Measurements from ENCODE around the gene RLF. TPM values are rescaled to one million over a fixed set of nuclear protein-coding genes. Genes with fewer than 3 reads are reported as not detected.

Gene RLF
- total and polyA plus RNA-seq, 9 of the 15 experiments (the other 6 are each of a cell fraction or from before 2014, with no cell fraction given) = 3.6 to 35.0 (median 21.2) TPM

DNA sequence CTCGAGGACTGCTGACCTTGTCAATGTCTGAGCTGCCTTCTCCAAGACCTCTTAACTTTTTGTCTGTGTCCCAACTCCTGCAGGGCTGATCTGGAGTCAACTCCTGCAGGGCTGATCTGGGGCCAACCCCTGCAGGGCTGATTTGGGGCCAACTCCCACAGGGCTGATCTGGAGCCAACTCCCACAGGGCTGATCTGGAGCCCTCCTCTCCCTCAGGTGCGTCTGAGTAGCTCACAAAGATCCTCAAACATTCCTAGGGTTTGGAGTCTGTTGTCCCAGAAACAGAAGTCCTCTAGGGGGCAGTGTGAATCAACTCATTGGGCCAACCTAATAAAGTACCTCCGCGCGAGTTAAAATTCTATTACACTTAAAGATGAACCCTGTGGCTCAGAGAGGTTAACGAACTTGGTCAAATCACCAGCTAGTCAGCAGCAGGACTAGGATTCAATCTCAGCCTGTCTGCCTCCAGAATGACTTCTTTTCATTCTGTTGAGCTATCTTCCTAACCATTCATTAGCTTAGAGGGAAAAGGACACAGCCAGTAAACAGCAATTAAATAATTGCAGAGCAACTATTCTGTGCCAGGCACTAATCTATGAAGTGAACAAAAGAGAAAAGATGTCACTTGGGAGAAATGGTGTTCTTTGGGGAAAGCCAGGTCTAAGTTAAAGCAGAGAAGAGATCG lies 17.2 kb upstream of the RLF start:
- Histone ChIP-seq H4K20me1 (replicated peaks; ENCODE audit: control insufficient read depth, insufficient read depth, low read length) (no peaks in the 10 kb centered on the region), H3K27ac (ENCODE audit: extremely low read depth, low read depth, low read length) (no peak overlapping the region), H3K9ac (ENCODE audit: insufficient read depth in 1 of 2, low read depth in 2 of 2, low read length in 2 of 2) (peak overlapping the region in 1 of 2 experiments; percentile 61; a peak in 1 of 4 replicates), H3K9me1 (ENCODE audit: control insufficient read depth, insufficient read depth, low read length) (no peaks in the 10 kb centered on the region), H3K79me2 (ENCODE audit: control insufficient read depth, insufficient read depth, low read length) (no peaks in the 10 kb centered on the region), H3K4me1 (replicated peaks in 1 of 2; ENCODE audit: control insufficient read depth in 2 of 2, insufficient read depth in 2 of 2, low read length in 2 of 2) (no peaks in the 10 kb centered on the region), H2AFZ (ENCODE audit: low read depth, low read length) (peak overlapping the region; percentile 75), H3K36me3 (ENCODE audit: control insufficient read depth, insufficient read depth, low read length) (no peaks in the 10 kb centered on the region), H3K4me2 (ENCODE audit: insufficient read depth, low read length) (peak overlapping the region; percentile 46; the same call in 1 of the 2 replicates), H3K27me3 (ENCODE audit: control insufficient read depth in 2 of 2, insufficient read depth in 2 of 2, low read length in 2 of 2) (peaks cover 0 to 3% of the 10 kb centered on the region in 2 experiments; a peak in 1 of 5 replicates), H3K9me3 (replicated peaks; ENCODE audit: control insufficient read depth, insufficient read depth, low read depth, low read length) (no peaks in the 10 kb centered on the region), H3K4me3 (no peak overlapping the region)
- FAIRE-seq = peak; percentile 92
- BruUV-seq (replicated peaks) = no TSS peak
- intact Hi-C loops (cut with micrococcal nuclease) (loop anchor here (1.0 to 5.0 kb wide), 5 partner anchors 62 to 703 kb away; no protein-coding TSS in a partner anchor), in situ Hi-C loops (cut with MboI) (no loop called here)
- ChIA-PET POLR2A (interaction anchor here (0.6 to 1.7 kb wide), 13 partner anchors 8 to 260 kb away, joined by 3 to 9 read pairs (median 3); no protein-coding TSS in a partner anchor), CTCF (ENCODE audit: low intra/inter-chr PET ratio) (interaction anchor here (0.5 to 2.6 kb wide), 4 partner anchors 161 to 895 kb away, joined by 3 to 43 read pairs (median 10); no protein-coding TSS in a partner anchor)
- ATAC-seq = peak; percentile 97
- DNase-seq (ENCODE audit: extremely low read depth in 1 of 4, low spot score in 3 of 4) = peak; percentile 65 to 86 (median 70)
- 6% methylated on average over 7 of the region's 7 CpGs for WGBS (ENCODE audit: insufficient coverage, low coverage, missing lambda C conversion rate)
- TF ChIP-seq EHMT2 (IDR thresholded peaks at IDR 0.05) = no peak
- peak; percentile 64; the same call in 1 of the 2 replicates for TF ChIP-seq CC2D1A (IDR thresholded peaks at IDR 0.05)
- no peak for TF ChIP-seq SAP30 (IDR thresholded peaks at IDR 0.05; ENCODE audit: borderline replicate concordance, insufficient read depth, low read depth, low read length, poor library complexity, severe bottlenecking)
- TF ChIP-seq MYNN (IDR thresholded peaks at IDR 0.05) = peak; percentile 33; the same call in 1 of the 2 replicates
- no peak for TF ChIP-seq MYNN (CRISPR knock-in tag; IDR thresholded peaks at IDR 0.05)
- TF ChIP-seq, protein P1, sequence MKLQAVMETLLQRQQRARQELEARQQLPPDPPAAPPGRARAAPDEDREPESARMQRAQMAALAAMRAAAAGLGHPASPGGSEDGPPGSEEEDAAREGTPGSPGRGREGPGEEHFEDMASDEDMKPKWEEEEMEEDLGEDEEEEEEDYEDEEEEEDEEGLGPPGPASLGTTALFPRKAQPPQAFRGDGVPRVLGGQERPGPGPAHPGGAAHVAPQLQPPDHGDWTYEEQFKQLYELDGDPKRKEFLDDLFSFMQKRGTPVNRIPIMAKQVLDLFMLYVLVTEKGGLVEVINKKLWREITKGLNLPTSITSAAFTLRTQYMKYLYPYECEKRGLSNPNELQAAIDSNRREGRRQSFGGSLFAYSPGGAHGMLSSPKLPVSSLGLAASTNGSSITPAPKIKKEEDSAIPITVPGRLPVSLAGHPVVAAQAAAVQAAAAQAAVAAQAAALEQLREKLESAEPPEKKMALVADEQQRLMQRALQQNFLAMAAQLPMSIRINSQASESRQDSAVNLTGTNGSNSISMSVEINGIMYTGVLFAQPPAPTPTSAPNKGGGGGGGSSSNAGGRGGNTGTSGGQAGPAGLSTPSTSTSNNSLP (IDR thresholded peaks at IDR 0.05; ENCODE audit: borderline replicate concordance, low read depth, low read length) = 0 out of 2 replicates have a peak, but pooled peaks have one; percentile 36
- 0 out of 2 replicates have a peak, but pooled peaks have one; percentile 15 for TF ChIP-seq JUND (IDR thresholded peaks at IDR 0.05; ENCODE audit: borderline replicate concordance, low read depth, low read length)
- no peak for TF ChIP-seq JUND (tag; IDR thresholded peaks at IDR 0.05; ENCODE audit: borderline replicate concordance, low read depth, low read length)
- TF ChIP-seq ARID2 (IDR thresholded peaks at IDR 0.05) = 0 out of 2 replicates have a peak, but pooled peaks have one; percentile 59
- peak; percentile 54; the same call in 1 of the 2 replicates for TF ChIP-seq RB1 (IDR thresholded peaks at IDR 0.05; ENCODE audit: low read depth)
- TF ChIP-seq, protein P2, sequence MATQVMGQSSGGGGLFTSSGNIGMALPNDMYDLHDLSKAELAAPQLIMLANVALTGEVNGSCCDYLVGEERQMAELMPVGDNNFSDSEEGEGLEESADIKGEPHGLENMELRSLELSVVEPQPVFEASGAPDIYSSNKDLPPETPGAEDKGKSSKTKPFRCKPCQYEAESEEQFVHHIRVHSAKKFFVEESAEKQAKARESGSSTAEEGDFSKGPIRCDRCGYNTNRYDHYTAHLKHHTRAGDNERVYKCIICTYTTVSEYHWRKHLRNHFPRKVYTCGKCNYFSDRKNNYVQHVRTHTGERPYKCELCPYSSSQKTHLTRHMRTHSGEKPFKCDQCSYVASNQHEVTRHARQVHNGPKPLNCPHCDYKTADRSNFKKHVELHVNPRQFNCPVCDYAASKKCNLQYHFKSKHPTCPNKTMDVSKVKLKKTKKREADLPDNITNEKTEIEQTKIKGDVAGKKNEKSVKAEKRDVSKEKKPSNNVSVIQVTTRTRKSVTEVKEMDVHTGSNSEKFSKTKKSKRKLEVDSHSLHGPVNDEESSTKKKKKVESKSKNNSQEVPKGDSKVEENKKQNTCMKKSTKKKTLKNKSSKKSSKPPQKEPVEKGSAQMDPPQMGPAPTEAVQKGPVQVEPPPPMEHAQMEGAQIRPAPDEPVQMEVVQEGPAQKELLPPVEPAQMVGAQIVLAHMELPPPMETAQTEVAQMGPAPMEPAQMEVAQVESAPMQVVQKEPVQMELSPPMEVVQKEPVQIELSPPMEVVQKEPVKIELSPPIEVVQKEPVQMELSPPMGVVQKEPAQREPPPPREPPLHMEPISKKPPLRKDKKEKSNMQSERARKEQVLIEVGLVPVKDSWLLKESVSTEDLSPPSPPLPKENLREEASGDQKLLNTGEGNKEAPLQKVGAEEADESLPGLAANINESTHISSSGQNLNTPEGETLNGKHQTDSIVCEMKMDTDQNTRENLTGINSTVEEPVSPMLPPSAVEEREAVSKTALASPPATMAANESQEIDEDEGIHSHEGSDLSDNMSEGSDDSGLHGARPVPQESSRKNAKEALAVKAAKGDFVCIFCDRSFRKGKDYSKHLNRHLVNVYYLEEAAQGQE (IDR thresholded peaks at IDR 0.05; ENCODE audit: borderline replicate concordance) = peak; percentile 82
- TF ChIP-seq, protein P2 (CRISPR knock-in tag; IDR thresholded peaks at IDR 0.05; ENCODE audit: low read depth) = no peak
